AG04450 (cell line): ENCODE measurements around the gene CHST3. TPM values are rescaled to one million over a fixed set of nuclear protein-coding genes. Genes with fewer than 3 reads are reported as not detected.

ENCODE experiments used
- CTCF ChIA-PET: fragments of 300-600, 350-600 bp; formaldehyde crosslinking; extraction: SDS; loops from one replicate; lab custom pipeline; 2022; ENCODE audit warnings: antibody characterized with exemption, inconsistent platforms; lab: Charles Lee
- POLR2A ChIA-PET: fragments of 350-600 bp; formaldehyde crosslinking; extraction: SDS; loops from one replicate; lab custom pipeline; 2021; ENCODE audit warnings: antibody characterized with exemption, inconsistent platforms; lab: Yijun Ruan, JAX
- DNase-seq: peaks from one replicate; pipeline ENCODE4 v3.0.0-alpha.2; 2011; ENCODE audit warnings: low read depth, low spot score
- H3K27ac ChIP-seq: one replicate; pipeline ENCODE4 v1.5.1; 2012; ENCODE audit warnings: low read depth, low read length, control low read depth
- H3K27me3 ChIP-seq: one replicate; pipeline ENCODE4 v1.6.0; 2012; ENCODE audit warnings: low read length; ENCODE audit not compliant: control insufficient read depth, insufficient read depth
- H3K4me3 ChIP-seq: 2 replicates; pipeline ENCODE4 v1.5.1; 2011; ENCODE audit warnings: mild to moderate bottlenecking, low read depth, low read length, control low read depth
- H3K9me3 ChIP-seq: 2 replicates; pipeline ENCODE4 v1.5.1; 2012; ENCODE audit warnings: low read length; ENCODE audit not compliant: control insufficient read depth, insufficient read depth
- polyA plus RNA-seq: library from polyadenylated mRNA; depleted of rRNA; stranded (reverse); fragments of >200 nt; gene quantifications from 2 replicates; pipeline ENCODE4 v1.2.3, GENCODE V29; 2011
- TF ChIP-seq, protein P1 (sequence below): IDR thresholded peaks from 2 replicates; pipeline ENCODE4 v1.5.1; 2011; ENCODE audit warnings: low read depth, low read length, control low read depth, inconsistent platforms

The CHST3 gene
- polyA plus RNA-seq, 1 experiment, result 4.6 TPM

DNA sequence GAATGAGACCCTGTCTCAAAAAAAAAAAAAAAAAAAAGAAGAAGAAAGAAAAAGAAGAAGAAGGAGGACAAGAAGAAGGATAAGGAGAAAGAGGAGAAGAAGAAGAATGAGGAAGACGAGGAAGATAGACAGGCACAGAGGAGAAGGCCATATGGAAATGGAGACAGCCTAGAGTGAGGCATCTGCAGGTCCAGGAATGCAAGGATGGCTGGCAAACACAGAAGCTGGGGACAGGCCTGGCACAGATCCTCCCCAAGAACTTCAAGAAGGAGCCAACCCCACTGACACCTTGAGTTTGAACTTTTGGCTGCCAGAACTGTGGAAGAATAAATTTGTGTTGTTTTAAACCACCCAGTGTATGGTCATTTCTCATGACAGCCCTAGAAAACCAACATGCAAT lies 85.3 kb downstream of the CHST3 start:
- ChIA-PET CTCF (interaction anchor here (0.8 to 8.3 kb wide), 37 partner anchors 9 to 300 kb away, joined by 3 to 168 read pairs (median 9); no protein-coding TSS in a partner anchor), POLR2A (no interaction called here)
- H3K9me3 ChIP-seq, result peaks cover 4% of the 10 kb centered on the region
- DNase-seq, result no peak
- peaks cover 4% of the 10 kb centered on the region for H3K27me3 ChIP-seq
- H3K4me3 ChIP-seq, result no peak overlapping the region
- H3K27ac ChIP-seq, result no peak overlapping the region
- TF ChIP-seq, protein P1, sequence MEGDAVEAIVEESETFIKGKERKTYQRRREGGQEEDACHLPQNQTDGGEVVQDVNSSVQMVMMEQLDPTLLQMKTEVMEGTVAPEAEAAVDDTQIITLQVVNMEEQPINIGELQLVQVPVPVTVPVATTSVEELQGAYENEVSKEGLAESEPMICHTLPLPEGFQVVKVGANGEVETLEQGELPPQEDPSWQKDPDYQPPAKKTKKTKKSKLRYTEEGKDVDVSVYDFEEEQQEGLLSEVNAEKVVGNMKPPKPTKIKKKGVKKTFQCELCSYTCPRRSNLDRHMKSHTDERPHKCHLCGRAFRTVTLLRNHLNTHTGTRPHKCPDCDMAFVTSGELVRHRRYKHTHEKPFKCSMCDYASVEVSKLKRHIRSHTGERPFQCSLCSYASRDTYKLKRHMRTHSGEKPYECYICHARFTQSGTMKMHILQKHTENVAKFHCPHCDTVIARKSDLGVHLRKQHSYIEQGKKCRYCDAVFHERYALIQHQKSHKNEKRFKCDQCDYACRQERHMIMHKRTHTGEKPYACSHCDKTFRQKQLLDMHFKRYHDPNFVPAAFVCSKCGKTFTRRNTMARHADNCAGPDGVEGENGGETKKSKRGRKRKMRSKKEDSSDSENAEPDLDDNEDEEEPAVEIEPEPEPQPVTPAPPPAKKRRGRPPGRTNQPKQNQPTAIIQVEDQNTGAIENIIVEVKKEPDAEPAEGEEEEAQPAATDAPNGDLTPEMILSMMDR, result no peak

DNA sequence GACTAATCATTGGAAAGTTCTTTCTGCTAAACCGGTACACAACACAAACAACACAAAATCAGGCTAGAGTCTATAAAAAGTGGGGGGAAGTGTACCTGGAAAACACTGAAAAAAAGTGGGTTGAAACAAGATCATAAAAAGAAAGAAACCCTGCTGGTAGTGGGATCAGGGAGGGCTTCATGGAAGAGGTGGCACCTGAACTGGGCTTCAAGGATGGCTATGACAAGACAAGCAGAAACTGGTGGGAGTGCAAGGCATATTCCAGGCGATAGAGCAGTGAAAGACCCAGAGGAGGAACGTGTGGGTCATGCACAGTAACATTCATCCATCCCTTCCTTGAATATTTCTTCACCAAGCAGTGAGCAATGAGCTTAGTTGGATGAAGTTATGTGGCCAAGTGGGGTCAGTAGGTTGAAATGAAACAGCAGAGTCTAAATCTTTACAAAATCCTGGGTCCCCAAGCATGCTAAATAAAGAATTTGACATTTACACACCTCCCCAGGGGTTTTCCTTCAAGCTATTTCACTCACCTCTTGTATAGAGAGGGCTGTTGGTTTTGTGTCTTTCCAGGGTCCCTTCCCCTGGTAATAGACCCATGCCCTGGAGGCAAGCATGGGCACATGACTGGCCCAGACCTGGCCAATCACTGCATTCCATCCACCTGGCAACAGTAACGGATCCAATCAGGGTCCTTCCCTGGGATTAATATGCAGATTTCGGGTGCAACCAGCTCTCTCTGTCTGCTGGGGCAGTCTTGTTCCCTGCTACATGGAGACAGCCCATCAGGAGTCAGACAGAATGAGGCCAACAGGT lies 86.0 kb downstream of the CHST3 start:
- peaks cover 4% of the 10 kb centered on the region for H3K27me3 ChIP-seq
- H3K9me3 ChIP-seq, result peaks cover 4% of the 10 kb centered on the region
- ChIA-PET POLR2A (no interaction called here), CTCF (interaction anchor here (0.6 to 8.3 kb wide), 10 partner anchors 8 to 287 kb away, joined by 3 to 168 read pairs (median 22); no protein-coding TSS in a partner anchor)
- no peak for DNase-seq
- TF ChIP-seq, protein P1, result no peak
- no peak overlapping the region for H3K4me3 ChIP-seq
- no peak overlapping the region for H3K27ac ChIP-seq

DNA sequence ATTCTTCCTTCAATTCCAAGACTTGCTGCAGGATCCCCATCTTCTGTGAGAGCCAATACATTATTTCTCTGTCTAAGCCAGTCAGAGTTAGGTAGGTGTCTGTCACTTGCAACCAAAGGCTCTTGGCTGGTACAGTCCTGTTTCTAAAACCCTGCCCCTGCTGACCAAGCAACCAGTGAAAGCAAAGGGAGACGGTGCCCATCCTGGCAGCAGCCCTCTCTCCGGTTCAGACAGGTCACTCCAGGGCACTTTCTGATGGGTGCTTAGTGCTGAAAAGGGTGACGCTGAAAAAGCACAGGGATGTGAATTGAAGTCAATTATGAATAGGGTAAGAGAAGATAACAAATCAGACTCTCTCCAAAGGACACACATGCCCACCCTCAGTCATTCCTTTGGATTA lies 86.7 kb downstream of the CHST3 start:
- no peak overlapping the region for H3K27ac ChIP-seq
- peaks cover 4% of the 10 kb centered on the region for H3K27me3 ChIP-seq
- ChIA-PET POLR2A (no interaction called here), CTCF (interaction anchor here (0.8 to 8.3 kb wide), 6 partner anchors 16 to 287 kb away, joined by 4 to 168 read pairs (median 18); no protein-coding TSS in a partner anchor)
- TF ChIP-seq, protein P1, result no peak
- DNase-seq, result no peak
- no peak overlapping the region for H3K4me3 ChIP-seq
- H3K9me3 ChIP-seq, result peaks cover 4% of the 10 kb centered on the region

DNA sequence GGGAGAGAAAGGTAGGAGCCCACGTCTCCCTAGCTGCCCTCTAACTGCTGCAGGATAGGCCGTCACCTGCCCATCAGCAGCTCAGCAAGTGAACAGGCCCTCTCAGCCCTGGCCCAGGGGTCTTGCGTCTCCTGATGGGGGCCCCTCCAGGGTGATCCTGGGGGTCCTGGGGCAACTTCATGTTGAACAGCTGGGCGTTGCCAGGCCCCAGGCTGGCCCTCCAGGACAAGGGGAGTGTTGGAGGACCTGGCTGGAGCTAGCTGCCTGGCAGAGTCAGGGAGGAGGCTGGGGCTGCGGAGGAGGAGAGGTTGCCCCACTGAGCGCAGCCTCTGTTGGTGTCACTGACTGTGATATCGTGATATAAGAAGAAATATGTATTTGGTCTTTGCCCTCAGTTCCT lies 89.5 kb downstream of the CHST3 start:
- no peak overlapping the region for H3K4me3 ChIP-seq
- CTCF ChIA-PET, result interaction anchor here (0.8 kb wide), 1 partner anchor 157 kb away, joined by 3 read pairs; no protein-coding TSS in a partner anchor
- peaks cover 4% of the 10 kb centered on the region for H3K9me3 ChIP-seq
- DNase-seq, result no peak
- H3K27ac ChIP-seq, result no peak overlapping the region
- H3K27me3 ChIP-seq, result peaks cover 9% of the 10 kb centered on the region
- TF ChIP-seq, protein P1, result no peak
- POLR2A ChIA-PET, result no interaction called here

DNA sequence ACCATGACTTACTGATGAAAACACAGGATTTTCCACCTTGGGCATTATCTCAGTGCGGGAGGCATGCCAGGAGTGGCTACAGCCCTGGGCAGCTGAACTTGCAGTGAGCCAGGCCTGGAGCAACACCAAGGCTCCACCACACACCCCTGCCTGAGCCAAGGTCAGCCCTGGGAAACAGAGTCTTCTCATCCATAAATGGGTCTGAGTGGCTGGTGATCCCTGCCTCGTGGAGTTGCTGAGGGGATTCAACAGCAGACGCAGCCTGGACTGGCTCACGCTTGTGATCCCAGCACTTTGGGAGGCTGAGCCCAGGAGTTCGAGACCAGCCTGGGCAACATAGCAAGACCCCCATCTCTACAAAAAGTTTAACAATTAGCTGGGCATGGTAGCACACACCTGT lies 91.9 kb downstream of the CHST3 start:
- TF ChIP-seq, protein P1, result no peak
- H3K9me3 ChIP-seq, result no peaks in the 10 kb centered on the region; the same call in 1 of the 2 replicates
- DNase-seq, result no peak
- CTCF ChIA-PET, result interaction anchor here (1.7 kb wide), 1 partner anchor 160 kb away, joined by 6 read pairs; no protein-coding TSS in a partner anchor
- H3K27me3 ChIP-seq, result peaks cover 21% of the 10 kb centered on the region
- POLR2A ChIA-PET, result no interaction called here
- no peak overlapping the region for H3K27ac ChIP-seq
- H3K4me3 ChIP-seq, result no peak overlapping the region
